Measurements from ENCODE around the gene PCDHB7.
A peak's percentile ranks its signal among the peaks of the same experiment; 100 is the strongest.
"Not testable (repeated sequence)": the region's sequence is repeated elsewhere in the genome, so short reads cannot be mapped to it uniquely, and the experiment has no call there.

The PCDHB7 gene

DNA sequence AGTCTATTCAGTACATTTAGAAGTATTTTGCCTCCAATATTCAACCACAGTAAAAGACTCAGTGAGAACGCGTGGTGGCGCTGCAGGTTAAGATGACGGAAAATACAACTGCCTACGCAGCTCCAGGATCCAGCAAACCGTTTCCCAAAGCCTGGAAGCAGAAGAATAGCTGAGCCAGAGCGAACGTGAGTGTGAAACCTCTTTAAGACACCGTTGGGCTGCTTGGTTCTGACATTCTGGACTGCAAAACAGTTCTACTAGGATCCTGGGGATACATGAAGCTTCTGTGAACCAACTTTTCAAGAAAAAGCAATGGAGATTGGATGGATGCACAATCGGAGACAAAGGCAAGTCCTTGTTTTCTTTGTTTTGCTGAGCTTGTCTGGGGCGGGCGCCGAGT lies 9.8 kb downstream of the PCDHB7 start, which contains the start of gene PCDHB16:
PCDHB16 (plus strand) TSS at position 140 of the 400 bp plus-strand sequence; CDS start at position 313, 173 bp downstream.
- peak; percentile 38 for DNase-seq

DNA sequence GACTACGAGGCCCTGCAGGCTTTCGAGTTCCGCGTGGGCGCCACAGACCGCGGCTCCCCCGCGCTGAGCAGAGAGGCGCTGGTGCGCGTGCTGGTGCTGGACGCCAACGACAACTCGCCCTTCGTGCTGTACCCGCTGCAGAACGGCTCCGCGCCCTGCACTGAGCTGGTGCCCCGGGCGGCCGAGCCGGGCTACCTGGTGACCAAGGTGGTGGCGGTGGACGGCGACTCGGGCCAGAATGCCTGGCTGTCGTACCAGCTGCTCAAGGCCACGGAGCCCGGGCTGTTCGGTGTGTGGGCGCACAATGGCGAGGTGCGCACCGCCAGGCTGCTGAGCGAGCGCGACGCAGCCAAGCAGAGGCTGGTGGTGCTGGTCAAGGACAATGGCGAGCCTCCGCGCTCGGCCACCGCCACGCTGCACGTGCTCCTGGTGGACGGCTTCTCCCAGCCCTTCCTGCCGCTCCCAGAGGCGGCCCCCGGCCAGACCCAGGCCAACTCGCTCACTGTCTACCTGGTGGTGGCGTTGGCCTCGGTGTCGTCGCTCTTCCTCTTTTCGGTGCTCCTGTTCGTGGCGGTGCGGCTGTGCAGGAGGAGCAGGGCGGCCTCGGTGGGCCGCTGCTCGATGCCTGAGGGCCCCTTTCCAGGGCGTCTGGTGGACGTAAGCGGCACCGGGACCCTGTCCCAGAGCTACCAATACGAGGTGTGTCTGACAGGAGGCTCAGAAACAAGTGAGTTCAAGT lies 11.8 kb downstream of the PCDHB7 start:
- DNase-seq, result not testable (repeated sequence)

DNA sequence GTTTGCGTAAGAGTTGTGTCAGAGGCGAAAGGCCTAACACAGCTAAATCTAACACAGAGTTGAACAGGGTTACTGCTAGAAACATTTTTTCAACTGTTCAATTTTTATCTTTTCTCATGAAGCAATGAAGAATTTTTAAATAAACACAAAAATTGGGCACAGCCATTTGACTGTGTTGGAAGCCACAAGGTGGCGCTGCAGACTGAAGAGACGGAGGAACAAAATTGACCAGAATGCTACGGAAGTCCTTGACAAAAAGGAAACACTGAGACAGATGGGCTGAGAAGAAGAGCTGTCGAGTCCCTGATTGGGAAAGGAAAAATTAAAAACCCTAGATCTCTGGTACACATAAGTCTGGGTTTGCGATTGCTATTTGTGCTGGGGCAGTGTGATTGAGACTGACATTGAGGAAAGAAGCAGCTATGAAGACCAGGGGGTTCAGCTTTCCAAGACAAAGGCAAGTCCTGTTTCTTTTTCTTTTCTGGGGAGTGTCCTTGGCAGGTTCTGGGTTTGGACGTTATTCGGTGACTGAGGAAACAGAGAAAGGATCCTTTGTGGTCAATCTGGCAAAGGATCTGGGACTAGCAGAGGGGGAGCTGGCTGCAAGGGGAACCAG lies 14.6 kb downstream of the PCDHB7 start, which contains the start of gene PCDHB9:
PCDHB9 (plus strand) TSS at position 265 of the 616 bp plus-strand sequence; CDS start at position 423, 158 bp downstream.
- DNase-seq, result peak; percentile 50

DNA sequence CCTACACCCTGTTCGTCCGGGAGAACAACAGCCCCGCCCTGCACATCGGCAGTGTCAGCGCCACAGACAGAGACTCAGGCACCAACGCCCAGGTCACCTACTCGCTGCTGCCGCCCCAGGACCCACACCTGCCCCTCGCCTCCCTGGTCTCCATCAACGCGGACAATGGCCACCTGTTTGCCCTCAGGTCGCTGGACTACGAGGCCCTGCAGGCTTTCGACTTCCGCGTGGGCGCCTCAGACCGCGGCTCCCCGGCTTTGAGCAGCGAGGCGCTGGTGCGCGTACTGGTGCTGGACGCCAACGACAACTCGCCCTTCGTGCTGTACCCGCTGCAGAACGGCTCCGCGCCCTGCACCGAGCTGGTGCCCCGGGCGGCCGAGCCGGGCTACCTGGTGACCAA lies 16.2 kb downstream of the PCDHB7 start:
- DNase-seq, result not testable (repeated sequence)

DNA sequence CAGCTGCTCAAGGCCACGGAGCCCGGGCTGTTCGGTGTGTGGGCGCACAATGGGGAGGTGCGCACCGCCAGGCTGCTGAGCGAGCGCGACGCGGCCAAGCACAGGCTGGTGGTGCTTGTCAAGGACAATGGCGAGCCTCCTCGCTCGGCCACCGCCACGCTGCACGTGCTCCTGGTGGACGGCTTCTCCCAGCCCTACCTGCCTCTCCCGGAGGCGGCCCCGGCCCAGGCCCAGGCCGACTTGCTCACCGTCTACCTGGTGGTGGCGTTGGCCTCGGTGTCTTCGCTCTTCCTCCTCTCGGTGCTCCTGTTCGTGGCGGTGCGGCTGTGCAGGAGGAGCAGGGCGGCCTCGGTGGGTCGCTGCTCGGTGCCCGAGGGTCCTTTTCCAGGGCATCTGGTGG lies 16.7 kb downstream of the PCDHB7 start:
- not testable (repeated sequence) for DNase-seq

DNA sequence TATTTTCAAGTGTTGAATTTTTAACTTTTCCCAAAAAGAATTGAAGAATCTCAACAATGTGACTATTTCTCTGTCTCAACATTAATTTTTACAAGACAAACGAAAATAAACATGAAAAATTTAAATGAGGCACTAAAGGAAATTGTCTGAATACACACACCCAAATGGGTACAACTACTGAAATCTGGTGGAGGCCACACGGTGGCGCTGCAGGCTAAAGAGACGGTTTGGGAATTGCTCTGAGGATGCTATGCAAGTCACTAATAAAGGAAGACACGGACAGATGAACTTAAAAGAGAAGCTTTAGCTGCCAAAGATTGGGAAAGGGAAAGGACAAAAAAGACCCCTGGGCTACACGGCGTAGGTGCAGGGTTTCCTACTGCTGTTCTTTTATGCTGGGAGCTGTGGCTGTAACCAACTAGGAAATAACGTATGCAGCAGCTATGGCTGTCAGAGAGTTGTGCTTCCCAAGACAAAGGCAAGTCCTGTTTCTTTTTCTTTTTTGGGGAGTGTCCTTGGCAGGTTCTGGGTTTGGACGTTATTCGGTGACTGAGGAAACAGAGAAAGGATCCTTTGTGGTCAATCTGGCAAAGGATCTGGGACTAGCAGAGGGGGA lies 19.8 kb downstream of the PCDHB7 start, which contains the start of gene PCDHB10:
PCDHB10 (plus strand) TSS at position 244 of the 616 bp plus-strand sequence; CDS start at position 444, 200 bp downstream.
- DNase-seq, result peak; percentile 60

DNA sequence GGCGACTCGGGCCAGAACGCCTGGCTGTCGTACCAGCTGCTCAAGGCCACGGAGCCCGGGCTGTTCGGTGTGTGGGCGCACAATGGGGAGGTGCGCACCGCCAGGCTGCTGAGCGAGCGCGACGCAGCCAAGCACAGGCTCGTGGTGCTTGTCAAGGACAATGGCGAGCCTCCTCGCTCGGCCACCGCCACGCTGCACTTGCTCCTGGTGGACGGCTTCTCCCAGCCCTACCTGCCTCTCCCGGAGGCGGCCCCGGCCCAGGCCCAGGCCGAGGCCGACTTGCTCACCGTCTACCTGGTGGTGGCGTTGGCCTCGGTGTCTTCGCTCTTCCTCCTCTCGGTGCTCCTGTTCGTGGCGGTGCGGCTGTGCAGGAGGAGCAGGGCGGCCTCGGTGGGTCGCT lies 21.9 kb downstream of the PCDHB7 start:
- DNase-seq, result not testable (repeated sequence)

DNA sequence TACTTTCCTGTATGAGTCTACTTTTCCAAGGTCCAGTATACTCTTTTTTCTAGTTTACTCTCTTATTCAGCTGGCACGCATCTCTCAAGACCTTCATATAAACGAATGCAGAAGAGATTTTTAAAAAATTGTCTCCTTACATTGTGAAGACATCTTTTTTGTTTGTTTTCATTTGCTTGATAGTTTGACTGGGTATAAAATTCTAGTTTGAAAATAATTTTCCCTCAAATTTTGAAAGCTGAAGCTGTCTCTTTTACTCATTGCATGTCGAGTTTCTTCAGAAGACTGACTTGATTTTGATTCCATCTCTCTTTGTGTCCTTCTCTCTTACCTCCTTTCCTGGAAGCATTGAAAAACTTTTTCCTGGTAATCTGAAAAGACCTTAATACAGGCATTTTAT lies 23.9 kb downstream of the PCDHB7 start:
- DNase-seq, result no peak

DNA sequence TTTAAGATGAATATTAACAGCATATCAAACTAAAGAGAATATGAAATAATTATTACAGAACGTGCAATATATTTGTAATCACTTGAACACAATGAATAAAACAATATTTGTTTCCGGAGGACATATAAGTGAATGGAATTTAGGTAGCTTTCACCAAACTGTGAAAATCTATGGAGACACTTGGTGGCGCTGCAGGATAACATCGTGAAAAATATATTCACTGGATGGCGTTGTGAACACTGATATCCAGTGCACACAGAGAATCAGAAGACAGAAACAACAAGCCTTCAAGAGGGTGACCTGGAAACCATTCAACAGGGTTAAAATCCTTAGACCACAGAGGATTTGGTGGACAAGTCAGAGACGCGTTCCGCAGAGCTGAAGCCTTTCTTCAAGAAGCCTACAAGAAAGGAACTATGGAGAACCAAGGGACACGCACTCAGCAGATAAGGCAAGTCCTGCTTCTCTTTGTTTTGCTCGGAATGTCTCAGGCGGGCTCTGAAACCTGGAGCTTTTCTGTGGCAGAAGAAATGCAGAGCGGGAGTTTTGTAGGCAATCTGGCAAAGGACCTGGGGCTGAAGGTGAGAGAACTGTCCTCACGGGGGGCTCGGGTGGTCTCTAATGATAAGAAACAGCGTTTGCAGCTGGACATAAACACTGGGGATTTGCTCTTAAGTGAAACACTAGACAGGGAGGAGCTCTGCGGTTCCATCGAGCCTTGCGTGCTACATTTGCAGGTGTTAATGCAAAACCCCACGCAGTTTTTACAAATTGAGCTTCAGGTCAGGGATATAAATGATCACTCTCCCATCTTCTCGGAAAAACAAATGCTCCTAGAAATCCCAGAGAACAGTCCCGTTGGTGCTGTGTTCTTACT lies 27.2 kb downstream of the PCDHB7 start, which contains the start of gene PCDHB11:
PCDHB11 (plus strand) TSS at position 269 of the 877 bp plus-strand sequence; CDS start at position 417, 148 bp downstream.
- peak; percentile 68 for DNase-seq

DNA sequence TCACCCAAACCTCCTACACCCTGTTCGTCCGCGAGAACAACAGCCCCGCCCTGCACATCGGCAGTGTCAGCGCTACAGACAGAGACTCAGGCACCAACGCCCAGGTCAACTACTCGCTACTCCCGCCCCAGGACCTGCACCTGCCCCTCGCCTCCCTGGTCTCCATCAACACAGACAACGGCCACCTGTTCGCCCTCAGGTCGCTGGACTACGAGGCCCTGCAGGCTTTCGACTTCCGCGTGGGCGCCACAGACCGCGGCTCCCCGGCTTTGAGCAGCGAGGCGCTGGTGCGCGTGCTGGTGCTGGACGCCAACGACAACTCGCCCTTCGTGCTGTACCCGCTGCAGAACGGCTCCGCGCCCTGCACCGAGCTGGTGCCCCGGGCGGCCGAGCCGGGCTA lies 28.7 kb downstream of the PCDHB7 start:
- DNase-seq, result not testable (repeated sequence)

DNA sequence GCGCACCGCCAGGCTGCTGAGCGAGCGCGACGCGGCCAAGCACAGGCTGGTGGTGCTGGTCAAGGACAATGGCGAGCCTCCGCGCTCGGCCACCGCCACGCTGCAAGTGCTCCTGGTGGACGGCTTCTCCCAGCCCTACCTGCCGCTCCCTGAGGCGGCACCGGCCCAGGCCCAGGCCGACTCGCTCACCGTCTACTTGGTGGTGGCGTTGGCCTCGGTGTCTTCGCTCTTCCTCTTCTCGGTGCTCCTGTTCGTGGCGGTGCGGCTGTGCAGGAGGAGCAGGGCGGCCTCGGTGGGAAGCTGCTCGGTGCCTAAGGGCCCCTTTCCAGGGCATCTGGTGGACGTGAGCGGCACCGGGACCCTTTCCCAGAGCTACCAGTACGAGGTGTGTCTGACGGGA lies 29.2 kb downstream of the PCDHB7 start:
- not testable (repeated sequence) for DNase-seq

DNA sequence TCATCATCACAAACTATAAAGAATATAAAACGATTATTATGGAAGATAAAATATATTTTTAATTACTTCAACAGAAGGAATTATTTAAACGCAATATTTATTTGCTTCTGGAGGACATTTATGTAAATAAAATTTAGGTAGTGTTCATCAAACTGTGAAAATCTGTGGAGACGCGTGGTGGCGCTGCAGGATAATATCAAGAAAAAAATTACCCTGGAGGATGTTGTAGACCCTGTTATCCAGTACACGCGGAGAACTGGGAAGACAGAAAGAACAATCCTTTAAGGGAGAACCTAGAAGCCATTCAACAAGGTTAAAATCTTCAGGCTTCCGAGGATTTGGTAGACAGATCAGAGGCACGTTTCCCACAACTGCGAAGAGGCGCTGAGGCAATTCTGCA lies 36.0 kb downstream of the PCDHB7 start, which contains the start of gene PCDHB12:
PCDHB12 (plus strand) TSS at position 242 of the 400 bp plus-strand sequence. CDS start 189 bp downstream, outside the sequence.
- DNase-seq, result peak; percentile 52

DNA sequence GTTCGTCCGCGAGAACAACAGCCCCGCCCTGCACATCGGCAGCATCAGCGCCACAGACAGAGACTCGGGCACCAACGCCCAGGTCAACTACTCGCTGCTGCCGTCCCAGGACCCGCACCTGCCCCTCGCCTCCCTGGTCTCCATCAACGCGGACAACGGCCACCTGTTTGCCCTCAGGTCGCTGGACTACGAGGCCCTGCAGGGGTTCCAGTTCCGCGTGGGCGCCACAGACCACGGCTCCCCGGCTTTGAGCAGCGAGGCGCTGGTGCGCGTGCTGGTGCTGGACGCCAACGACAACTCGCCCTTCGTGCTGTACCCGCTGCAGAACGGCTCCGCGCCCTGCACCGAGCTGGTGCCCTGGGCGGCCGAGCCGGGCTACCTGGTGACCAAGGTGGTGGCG lies 37.8 kb downstream of the PCDHB7 start:
- DNase-seq, result not testable (repeated sequence)

DNA sequence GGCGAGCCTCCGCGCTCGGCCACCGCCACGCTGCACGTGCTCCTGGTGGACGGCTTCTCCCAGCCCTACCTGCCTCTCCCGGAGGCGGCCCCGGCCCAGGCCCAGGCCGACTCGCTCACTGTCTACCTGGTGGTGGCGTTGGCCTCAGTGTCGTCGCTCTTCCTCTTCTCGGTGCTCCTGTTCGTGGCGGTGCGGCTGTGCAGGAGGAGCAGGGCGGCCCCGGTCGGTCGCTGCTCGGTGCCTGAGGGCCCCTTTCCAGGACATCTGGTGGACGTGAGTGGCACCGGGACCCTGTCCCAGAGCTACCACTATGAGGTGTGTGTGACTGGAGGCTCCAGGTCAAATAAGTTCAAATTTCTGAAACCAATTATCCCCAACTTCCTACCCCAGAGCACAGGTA lies 38.4 kb downstream of the PCDHB7 start:
- not testable (repeated sequence) for DNase-seq

DNA sequence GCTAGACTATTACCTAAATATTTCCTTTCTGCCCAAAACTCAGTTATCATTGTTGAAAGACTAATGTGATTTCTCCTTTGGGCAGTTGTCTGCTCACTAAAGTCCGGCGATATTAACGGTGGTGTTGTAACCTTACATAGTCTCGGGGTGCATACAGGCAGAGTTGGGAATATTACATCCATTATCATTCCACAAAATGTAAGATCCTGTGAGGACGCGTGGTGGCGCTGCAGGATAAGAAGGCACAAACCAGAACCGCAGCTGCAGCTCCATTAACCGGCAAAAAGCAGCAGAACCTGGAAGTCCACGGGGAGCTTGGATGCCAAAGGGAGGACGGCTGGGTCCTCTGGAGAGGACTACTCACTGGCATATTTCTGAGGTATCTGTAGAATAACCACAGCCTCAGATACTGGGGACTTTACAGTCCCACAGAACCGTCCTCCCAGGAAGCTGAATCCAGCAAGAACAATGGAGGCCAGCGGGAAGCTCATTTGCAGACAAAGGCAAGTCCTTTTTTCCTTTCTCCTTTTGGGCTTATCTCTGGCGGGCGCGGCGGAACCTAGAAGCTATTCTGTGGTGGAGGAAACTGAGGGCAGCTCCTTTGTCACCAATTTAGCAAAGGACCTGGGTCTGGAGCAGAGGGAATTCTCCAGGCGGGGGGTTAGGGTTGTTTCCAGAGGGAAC lies 41.4 kb downstream of the PCDHB7 start, which contains the start of gene PCDHB13:
PCDHB13 (plus strand) TSS at position 264 of the 684 bp plus-strand sequence; CDS start at position 469, 205 bp downstream.
- peak; percentile 17 for DNase-seq

DNA sequence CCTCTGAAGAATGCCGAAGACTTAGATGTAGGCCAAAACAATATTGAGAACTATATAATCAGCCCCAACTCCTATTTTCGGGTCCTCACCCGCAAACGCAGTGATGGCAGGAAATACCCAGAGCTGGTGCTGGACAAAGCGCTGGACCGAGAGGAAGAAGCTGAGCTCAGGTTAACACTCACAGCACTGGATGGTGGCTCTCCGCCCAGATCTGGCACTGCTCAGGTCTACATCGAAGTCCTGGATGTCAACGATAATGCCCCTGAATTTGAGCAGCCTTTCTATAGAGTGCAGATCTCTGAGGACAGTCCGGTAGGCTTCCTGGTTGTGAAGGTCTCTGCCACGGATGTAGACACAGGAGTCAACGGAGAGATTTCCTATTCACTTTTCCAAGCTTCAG lies 42.1 kb downstream of the PCDHB7 start:
- DNase-seq, result not testable (repeated sequence)

DNA sequence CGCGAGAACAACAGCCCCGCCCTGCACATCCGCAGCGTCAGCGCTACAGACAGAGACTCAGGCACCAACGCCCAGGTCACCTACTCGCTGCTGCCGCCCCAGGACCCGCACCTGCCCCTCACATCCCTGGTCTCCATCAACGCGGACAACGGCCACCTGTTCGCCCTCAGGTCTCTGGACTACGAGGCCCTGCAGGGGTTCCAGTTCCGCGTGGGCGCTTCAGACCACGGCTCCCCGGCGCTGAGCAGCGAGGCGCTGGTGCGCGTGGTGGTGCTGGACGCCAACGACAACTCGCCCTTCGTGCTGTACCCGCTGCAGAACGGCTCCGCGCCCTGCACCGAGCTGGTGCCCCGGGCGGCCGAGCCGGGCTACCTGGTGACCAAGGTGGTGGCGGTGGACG lies 43.1 kb downstream of the PCDHB7 start:
- not testable (repeated sequence) for DNase-seq

DNA sequence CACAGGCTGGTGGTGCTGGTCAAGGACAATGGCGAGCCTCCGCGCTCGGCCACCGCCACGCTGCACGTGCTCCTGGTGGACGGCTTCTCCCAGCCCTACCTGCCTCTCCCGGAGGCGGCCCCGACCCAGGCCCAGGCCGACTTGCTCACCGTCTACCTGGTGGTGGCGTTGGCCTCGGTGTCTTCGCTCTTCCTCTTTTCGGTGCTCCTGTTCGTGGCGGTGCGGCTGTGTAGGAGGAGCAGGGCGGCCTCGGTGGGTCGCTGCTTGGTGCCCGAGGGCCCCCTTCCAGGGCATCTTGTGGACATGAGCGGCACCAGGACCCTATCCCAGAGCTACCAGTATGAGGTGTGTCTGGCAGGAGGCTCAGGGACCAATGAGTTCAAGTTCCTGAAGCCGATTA lies 43.6 kb downstream of the PCDHB7 start:
- DNase-seq, result not testable (repeated sequence)

DNA sequence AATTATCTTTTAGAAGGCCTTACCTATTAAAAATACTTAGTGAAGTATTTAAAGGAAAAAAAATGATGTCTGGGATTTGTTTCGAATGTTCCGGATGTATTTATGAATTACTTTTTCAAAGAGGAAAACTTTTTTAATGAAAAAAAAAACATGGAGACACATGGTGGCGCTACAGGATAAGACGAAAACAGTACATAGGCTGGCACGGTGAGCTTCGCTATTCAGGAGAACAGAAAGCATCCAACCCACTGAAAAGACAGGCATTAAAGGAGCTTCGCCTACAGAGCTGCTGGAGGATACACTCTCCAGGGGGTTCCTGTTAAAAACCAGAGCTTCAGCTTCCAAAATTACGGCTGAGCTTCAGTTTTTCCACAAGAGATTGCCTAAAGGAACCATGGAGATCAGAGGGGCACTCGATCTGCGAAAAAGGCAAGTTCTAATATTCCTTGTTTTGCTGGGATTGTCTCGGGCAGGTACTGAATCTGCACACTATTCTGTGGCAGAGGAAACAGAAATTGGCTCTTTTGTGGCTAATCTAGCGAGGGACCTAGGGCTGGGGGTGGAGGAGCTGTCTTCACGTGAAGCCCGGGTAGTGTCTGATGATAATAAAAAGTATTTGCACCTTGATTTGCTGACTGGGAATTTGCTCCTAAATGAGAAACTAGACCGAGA lies 50.8 kb downstream of the PCDHB7 start, which contains the start of gene PCDHB14:
PCDHB14 (plus strand) TSS at position 232 of the 672 bp plus-strand sequence; CDS start at position 395, 163 bp downstream.
- peak; percentile 73 for DNase-seq

DNA sequence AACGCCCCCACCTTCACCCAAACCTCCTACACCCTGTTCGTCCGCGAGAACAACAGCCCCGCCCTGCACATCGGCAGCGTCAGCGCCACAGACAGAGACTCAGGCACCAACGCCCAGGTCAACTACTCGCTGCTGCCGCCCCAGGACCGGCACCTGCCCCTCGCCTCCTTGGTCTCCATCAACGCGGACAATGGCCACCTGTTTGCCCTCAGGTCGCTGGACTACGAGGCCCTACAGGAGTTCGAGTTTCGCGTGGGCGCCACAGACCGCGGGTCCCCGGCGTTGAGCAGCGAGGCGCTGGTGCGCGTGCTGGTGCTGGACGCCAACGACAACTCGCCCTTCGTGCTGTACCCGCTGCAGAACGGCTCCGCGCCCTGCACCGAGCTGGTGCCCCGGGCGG lies 52.4 kb downstream of the PCDHB7 start:
- DNase-seq, result not testable (repeated sequence)

DNA sequence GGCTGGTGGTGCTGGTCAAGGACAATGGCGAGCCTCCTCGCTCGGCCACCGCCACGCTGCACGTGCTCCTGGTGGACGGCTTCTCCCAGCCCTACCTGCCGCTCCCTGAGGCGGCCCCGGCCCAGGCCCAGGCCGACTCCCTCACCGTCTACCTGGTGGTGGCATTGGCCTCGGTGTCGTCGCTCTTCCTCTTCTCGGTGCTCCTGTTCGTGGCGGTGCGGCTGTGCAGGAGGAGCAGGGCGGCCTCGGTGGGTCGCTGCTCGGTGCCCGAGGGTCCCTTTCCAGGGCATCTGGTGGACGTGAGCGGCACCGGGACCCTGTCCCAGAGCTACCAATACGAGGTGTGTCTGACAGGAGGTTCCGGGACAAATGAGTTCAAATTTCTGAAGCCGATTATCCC lies 53.0 kb downstream of the PCDHB7 start:
- DNase-seq, result not testable (repeated sequence)
